Activated T-cell treated with anti-CD3 and anti-CD28 coated beads for 4 hours (primary cell): ENCODE data around the gene ANKRD53.
A peak's percentile ranks its signal among the peaks of the same experiment; 100 is the strongest.
"Not testable (repeated sequence)": the region's sequence is repeated elsewhere in the genome, so short reads cannot be mapped to it uniquely, and the experiment has no call there.

Source experiments
- DNase-seq: peaks from one replicate; pipeline ENCODE4 v3.0.0-alpha.2; 2020

ANKRD53 gene

GRCh38 chr2:70992945-70993853 is 14.8 kb downstream of the ANKRD53 start:
- no peak for DNase-seq

- DNase-seq = no peak
These were observed 15.7 kb downstream of the ANKRD53 start for GRCh38 chr2:70994009-70994698.

GRCh38 chr2:70994699-70995425 is 16.4 kb downstream of the ANKRD53 start, which contains the start of gene TEX261:
Gene TEX261 (minus strand): TSS chr2:70994873. CDS start chr2:70994757, 116 bp downstream.
- DNase-seq = peak; percentile 80

- DNase-seq = peak; percentile 38
These were observed 16.9 kb downstream of the ANKRD53 start for GRCh38 chr2:70995426-70995729.

GRCh38 chr2:70998885-70999284 is 20.5 kb downstream of the ANKRD53 start:
- not testable (repeated sequence) for DNase-seq

- DNase-seq = no peak
These were observed 20.9 kb downstream of the ANKRD53 start for GRCh38 chr2:70999362-70999761.

GRCh38 chr2:70999931-71000330 is 21.5 kb downstream of the ANKRD53 start:
- DNase-seq = not testable (repeated sequence)

GRCh38 chr2:71000780-71001591 is 22.6 kb downstream of the ANKRD53 start:
- DNase-seq = peak; percentile 74

- no peak for DNase-seq
These were observed 23.1 kb downstream of the ANKRD53 start for GRCh38 chr2:71001592-71001927.

- no peak for DNase-seq
These were observed 23.6 kb downstream of the ANKRD53 start for GRCh38 chr2:71001981-71002570.

GRCh38 chr2:71003396-71003795 is 25.0 kb downstream of the ANKRD53 start:
- no peak for DNase-seq

GRCh38 chr2:71003966-71004755 is 25.7 kb downstream of the ANKRD53 start:
- no peak for DNase-seq

GRCh38 chr2:71004857-71005256 is 26.4 kb downstream of the ANKRD53 start:
- DNase-seq = no peak

GRCh38 chr2:71005271-71006202 is 27.1 kb downstream of the ANKRD53 start:
- DNase-seq = no peak

GRCh38 chr2:71006323-71006722 is 27.9 kb downstream of the ANKRD53 start:
- no peak for DNase-seq

- DNase-seq = no peak
These were observed 28.7 kb downstream of the ANKRD53 start for GRCh38 chr2:71006955-71007799.

- DNase-seq = no peak
These were observed 29.9 kb downstream of the ANKRD53 start for GRCh38 chr2:71008342-71008741.

- not testable (repeated sequence) for DNase-seq
These were observed 33.4 kb downstream of the ANKRD53 start for GRCh38 chr2:71011786-71012185.

GRCh38 chr2:71018625-71019024 is 40.2 kb downstream of the ANKRD53 start:
- no peak for DNase-seq
